IPS DF 6.9 (cell line): ENCODE results near the gene SARDH.

Experiments used
- DNase-seq: peaks from one replicate; pipeline ENCODE4 v3.0.0-alpha.2; 2013; ENCODE audit warnings: low read depth, low spot score
- H3K27ac ChIP-seq: one replicate; pipeline ENCODE4 v1.5.1; 2013; ENCODE audit warnings: low read length, control low read depth
- H3K27me3 ChIP-seq: 2 replicates; pipeline ENCODE4 v1.6.1; 2013; ENCODE audit warnings: mild to moderate bottlenecking, low read length; ENCODE audit not compliant: control insufficient read depth, insufficient read depth
- H3K36me3 ChIP-seq: 2 replicates; pipeline ENCODE4 v1.6.1; 2013; ENCODE audit warnings: low read length; ENCODE audit not compliant: control insufficient read depth, insufficient read depth
- H3K4me1 ChIP-seq: 2 replicates; pipeline ENCODE4 v1.6.1; 2013; ENCODE audit warnings: low read length; ENCODE audit not compliant: control insufficient read depth, insufficient read depth
- H3K4me3 ChIP-seq: 2 replicates; pipeline ENCODE4 v1.5.1; 2013; ENCODE audit warnings: mild to moderate bottlenecking, low read length
- H3K9me3 ChIP-seq: 2 replicates; pipeline ENCODE4 v1.6.1; 2013; ENCODE audit warnings: low read length, inconsistent platforms; ENCODE audit not compliant: control insufficient read depth, insufficient read depth
- WGBS: extraction: QIAGEN DNeasy Blood & Tissue Kit; methylation state at CpG from one replicate; pipeline ENCODE4 v1.1.7; 2013; ENCODE audit warnings: mixed read lengths, missing lambda C conversion rate; ENCODE audit not compliant: insufficient read length, insufficient coverage; 5-methylcytosine and 5-hydroxymethylcytosine counted together

Gene SARDH

DNA sequence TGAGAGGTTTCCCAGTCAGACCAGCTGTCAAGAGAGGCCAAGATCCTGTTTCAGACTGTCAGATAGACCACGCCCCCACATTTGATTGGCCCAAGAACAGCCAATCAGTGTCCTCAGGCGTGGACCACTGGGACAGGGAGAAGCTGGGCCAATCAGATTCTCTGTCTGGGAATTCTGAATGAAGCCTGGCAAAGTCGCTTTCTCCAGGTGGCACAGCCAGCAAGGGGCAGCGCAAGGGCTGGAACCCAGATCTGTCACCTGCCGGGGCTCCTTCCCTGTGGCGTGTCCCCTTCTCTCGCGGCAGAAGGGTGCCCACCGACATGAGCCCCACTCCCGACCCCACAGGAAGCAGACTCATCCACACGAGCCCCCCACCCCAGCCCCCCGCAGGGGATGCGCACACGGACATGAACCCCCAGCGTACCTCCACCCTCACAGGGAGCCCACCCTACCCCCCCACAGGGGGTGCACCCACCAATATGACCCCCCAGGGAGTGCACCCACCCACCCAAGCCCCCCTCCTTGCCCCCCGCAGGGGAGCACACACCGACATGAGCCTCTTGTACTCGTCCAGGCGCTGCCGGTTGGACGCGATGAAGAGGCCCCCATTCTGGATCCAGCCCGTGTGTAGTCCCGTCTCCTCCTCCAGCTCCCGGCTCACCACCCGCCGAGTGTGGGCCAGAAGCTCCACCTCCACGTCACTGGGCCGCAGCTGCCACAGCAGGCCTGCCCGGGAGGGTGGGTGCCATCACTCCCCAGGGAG is 6.1 kb downstream of the SARDH start:
- H3K27ac ChIP-seq = no peak overlapping the region
- no peaks in the 10 kb centered on the region for H3K27me3 ChIP-seq
- H3K4me1 ChIP-seq = peaks cover 6% of the 10 kb centered on the region
- H3K4me3 ChIP-seq = no peak overlapping the region
- no peaks in the 10 kb centered on the region for H3K9me3 ChIP-seq
- no peak for DNase-seq
- no peaks in the 10 kb centered on the region for H3K36me3 ChIP-seq
- no CpG with 5 or more reads among the region's 30 CpGs for WGBS

GRCh38 chr9:133730994-133731715 is 7.0 kb downstream of the SARDH start:
- peaks cover 6% of the 10 kb centered on the region for H3K4me1 ChIP-seq
- DNase-seq = no peak
- no CpG with 5 or more reads among the region's 27 CpGs for WGBS
- H3K27ac ChIP-seq = no peak overlapping the region
- no peak overlapping the region for H3K4me3 ChIP-seq
- H3K36me3 ChIP-seq = no peaks in the 10 kb centered on the region
- H3K9me3 ChIP-seq = no peaks in the 10 kb centered on the region
- H3K27me3 ChIP-seq = no peaks in the 10 kb centered on the region

GRCh38 chr9:133729617-133730281 is 8.4 kb downstream of the SARDH start:
- Histone ChIP-seq H3K36me3 (no peaks in the 10 kb centered on the region), H3K4me1 (peaks cover under 1% of the 10 kb centered on the region), H3K4me3 (no peak overlapping the region), H3K9me3 (no peaks in the 10 kb centered on the region), H3K27ac (no peak overlapping the region), H3K27me3 (no peaks in the 10 kb centered on the region)
- no peak for DNase-seq
- WGBS = no CpG with 5 or more reads among the region's 19 CpGs

DNA sequence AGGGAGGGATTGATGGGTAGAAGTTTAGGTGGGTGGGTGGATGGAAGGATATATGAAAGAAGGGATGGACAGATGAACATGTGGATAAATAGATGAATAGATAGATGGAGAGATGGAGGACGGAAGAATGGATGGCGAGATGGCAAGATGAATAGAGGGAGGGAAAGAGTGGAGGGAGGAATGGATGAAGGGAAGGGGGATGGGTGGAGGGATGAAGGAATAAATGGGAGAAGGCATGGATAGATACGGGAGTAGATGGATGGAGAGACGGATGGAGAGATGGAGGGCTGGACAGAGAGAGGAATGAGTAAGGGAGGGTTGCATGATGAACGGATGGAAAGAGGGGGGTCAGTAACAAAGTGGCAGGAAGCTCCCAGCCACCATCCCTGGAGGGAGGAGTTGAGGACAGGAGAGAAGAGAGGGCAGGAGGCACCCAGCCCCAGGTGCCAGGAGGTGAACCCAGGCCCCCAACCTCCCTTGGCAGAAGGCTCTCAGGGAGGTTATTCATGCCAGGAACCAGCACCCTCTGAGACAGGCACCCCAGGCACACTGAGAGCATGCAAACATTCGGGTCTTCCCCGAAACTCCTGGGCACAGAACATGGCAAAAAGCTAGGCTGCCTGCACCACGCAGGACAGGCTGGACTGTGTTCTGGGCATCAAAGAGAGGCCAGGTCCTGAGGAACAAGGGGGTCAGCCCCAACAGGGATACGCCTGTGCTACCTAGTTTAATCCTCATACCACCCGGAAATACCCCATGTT is 9.1 kb downstream of the SARDH start:
- H3K36me3 ChIP-seq = no peaks in the 10 kb centered on the region
- H3K27me3 ChIP-seq = no peaks in the 10 kb centered on the region
- H3K4me3 ChIP-seq = no peak overlapping the region
- no peaks in the 10 kb centered on the region for H3K9me3 ChIP-seq
- no peak overlapping the region for H3K27ac ChIP-seq
- WGBS = 100% methylated on average over 4 of the region's 10 CpGs
- no peak for DNase-seq
- H3K4me1 ChIP-seq = no peaks in the 10 kb centered on the region; the same call in 1 of the 2 replicates

DNA sequence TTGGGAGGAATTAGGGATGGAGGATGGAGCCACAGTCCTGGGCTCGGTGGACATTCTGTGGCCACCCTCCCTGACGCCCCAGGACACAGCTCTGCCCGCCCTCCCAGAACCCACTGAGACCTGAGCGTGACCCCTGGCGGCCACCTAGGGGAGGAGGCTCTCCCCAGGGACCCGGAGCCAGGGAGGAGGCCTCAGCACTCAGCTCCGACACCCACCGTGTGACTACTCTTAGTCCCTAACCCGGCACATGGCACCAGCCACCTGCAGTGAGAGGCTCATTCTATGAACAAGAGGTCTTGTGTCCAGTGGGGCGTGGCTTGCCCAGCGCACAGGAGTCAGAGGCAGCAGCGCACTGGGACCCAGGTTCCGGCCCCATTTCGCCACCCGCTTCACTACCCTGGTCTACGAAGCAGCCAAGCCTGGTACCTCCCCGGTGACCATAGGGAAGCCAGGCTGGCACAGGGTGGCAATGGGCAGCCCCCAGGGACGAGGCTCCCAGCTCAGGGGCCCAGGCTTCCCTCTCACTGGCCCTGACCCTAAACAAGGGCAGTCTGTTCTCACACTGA is 10.2 kb downstream of the SARDH start:
- H3K4me1 ChIP-seq = no peaks in the 10 kb centered on the region
- no peaks in the 10 kb centered on the region for H3K27me3 ChIP-seq
- DNase-seq = no peak
- no peak overlapping the region for H3K4me3 ChIP-seq
- no peaks in the 10 kb centered on the region for H3K36me3 ChIP-seq
- no CpG with 5 or more reads among the region's 18 CpGs for WGBS
- no peak overlapping the region for H3K27ac ChIP-seq
- H3K9me3 ChIP-seq = no peaks in the 10 kb centered on the region

DNA sequence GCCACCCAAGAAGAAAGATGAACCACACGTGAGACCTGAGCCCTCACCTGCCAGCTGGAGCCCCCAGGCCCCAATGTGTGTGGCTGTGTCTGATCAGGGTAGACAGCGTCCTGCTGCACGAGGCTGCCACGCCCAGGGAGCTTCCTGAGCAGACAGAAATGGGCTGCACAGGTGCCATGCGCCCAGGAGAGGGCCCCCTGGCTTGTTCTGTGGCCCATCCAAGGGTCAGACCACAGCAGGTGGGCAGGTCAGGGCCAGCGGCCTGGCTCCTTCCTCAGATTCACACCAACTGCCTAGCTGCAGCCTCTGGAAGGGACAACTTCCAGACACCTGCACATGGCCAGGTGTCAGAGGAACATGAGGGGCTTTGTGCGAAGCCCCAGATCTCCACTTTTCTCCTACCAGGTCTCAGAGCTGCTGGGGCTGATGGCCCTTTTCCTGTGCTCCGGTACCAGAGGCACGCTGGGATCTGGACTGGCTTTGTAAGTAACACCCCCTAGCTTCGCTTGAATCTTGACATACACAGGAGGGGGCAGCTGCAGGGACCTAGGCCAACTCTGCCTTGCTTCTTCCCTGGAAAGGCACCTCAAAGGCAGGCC is 10.8 kb downstream of the SARDH start:
- no peaks in the 10 kb centered on the region for H3K9me3 ChIP-seq
- H3K4me1 ChIP-seq = no peaks in the 10 kb centered on the region
- H3K27me3 ChIP-seq = no peaks in the 10 kb centered on the region
- H3K4me3 ChIP-seq = no peak overlapping the region
- DNase-seq = no peak
- H3K27ac ChIP-seq = no peak overlapping the region
- no CpG with 5 or more reads among the region's 10 CpGs for WGBS
- no peaks in the 10 kb centered on the region for H3K36me3 ChIP-seq

DNA sequence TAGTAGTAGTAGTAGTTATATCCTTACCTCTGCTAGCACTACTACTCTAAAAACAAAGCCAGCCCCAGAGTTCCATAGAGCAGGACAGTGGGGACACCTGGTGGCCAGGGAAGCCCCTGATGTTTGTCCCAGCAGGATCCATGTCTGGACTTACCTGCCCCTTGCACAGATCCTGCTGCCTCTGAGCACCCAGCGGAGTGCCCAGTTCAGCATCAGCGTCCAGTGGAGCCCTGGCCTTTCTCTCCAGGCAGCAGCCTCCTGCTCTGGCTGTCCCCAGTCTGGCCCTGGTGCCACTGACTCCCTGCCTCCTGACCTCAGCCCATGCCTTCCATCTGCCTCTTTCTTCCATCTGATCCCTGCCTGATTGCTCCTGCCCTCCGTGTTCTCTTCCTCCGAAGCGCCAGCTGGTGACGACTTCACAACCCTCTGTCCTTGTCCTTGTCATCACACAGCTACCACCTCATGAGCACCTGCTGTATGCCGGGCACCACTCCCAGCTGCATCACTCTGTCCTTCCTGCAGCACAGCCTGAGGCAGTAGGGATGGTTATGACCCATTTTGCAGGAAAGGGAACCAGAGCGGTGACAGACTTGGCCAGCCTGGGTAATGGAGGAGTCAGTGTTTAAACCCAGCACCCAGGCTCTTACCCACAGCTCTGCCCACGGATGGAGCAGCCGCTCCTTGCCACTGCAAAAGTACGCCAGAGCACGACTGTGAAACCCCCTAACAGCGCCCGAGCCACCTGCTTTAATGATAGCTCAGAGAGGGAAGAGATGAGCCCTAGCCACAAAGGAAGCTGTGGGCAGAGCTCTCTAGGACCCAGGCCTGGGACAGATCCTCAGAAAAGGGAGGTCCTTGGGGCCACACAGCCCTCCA is 11.5 kb downstream of the SARDH start:
- no CpG with 5 or more reads among the region's 14 CpGs for WGBS
- Histone ChIP-seq H3K9me3 (no peaks in the 10 kb centered on the region), H3K27me3 (no peaks in the 10 kb centered on the region), H3K4me3 (no peak overlapping the region), H3K27ac (no peak overlapping the region), H3K36me3 (no peaks in the 10 kb centered on the region), H3K4me1 (no peaks in the 10 kb centered on the region)
- DNase-seq = no peak

DNA sequence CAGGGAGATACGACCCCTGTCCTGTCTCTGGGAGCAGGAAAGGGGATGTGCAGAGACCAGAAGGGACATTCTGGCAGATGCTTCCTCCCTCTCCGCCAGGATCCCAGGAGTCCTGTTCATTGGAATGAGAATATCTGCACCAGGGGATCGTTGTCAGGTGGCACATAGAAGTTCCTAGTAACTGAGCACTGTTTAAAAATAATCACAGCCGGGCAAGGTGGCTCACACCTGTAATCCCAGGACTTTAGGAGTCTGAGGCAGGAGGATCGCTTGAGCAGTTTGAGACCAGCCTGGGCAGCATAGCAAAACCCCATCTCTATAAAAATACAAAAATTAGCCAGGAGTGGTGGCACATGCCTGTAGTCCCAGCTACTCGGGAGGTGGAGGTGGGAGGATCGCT is 12.3 kb downstream of the SARDH start:
- Histone ChIP-seq H3K36me3 (no peaks in the 10 kb centered on the region), H3K4me1 (no peaks in the 10 kb centered on the region), H3K27ac (no peak overlapping the region), H3K27me3 (no peaks in the 10 kb centered on the region), H3K9me3 (no peaks in the 10 kb centered on the region), H3K4me3 (no peak overlapping the region)
- no CpG with 5 or more reads among the region's 7 CpGs for WGBS
- DNase-seq = no peak

DNA sequence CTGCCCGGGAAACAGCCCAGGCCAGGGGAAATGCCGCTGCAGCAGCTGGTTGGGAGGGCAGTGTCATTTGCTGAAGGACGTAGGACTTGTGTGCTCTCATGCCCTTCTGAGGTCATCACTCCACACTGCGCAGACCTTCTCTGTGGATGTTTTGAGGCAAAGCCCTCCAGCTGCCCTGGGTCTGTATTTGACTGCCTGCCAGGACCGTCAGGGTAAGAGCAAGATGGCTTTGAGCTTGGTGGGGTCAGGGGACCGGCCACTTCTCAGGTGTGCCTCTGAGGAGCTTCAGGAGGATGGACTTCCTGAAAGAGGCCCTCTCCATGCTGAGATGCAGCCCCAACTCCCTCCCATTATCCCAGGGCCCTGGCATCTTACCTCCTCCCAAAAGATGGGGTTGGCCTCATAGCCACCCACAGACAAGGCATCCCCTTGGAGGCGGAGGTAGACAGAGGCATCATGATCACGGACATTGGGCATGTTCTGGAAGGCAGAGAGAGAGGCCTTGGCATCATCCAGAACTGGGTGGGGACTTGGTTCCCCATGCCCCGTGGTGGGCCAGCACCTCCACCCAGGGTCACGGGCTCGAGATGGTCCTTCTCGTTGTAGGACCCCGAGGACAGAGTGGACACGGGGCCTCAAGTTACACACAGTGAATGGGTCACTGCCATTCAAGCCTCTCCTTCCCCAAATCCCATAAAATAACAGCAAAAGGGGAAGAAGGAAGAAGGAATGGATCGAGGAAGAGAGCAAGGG is 19.4 kb downstream of the SARDH start:
- Histone ChIP-seq H3K9me3 (no peaks in the 10 kb centered on the region), H3K27ac (no peak overlapping the region), H3K27me3 (no peaks in the 10 kb centered on the region), H3K4me1 (0 out of 2 replicates have a peak, but pooled peaks cover 3% of the 10 kb centered on the region), H3K36me3 (no peaks in the 10 kb centered on the region), H3K4me3 (no peak overlapping the region)
- WGBS = no CpG with 5 or more reads among the region's 15 CpGs
- DNase-seq = no peak
